ENCODE results near the gene PTGER2.

PTGER2 gene

DNA sequence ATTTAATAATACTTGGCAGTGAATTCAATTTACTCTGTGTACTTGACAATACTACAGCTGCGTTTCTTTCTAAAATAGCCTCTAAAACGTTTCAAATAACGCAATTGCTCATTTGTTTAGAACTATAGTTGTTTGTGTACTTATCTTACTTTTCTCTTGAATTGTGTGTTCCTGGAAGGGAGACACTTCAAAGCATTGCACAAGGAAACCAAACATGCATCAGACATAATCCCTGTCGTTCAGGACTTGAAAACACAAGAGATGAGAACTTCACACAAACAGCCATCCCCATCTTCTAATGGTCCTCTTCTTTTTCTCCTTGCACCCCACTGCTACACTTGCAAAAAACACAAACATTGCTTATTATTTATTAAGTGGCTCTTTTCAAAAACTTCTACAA, 38.5 kb downstream of the PTGER2 start:
- DNase-seq (ENCODE audit: low read depth) = no peak
- TF ChIP-seq, protein P1, sequence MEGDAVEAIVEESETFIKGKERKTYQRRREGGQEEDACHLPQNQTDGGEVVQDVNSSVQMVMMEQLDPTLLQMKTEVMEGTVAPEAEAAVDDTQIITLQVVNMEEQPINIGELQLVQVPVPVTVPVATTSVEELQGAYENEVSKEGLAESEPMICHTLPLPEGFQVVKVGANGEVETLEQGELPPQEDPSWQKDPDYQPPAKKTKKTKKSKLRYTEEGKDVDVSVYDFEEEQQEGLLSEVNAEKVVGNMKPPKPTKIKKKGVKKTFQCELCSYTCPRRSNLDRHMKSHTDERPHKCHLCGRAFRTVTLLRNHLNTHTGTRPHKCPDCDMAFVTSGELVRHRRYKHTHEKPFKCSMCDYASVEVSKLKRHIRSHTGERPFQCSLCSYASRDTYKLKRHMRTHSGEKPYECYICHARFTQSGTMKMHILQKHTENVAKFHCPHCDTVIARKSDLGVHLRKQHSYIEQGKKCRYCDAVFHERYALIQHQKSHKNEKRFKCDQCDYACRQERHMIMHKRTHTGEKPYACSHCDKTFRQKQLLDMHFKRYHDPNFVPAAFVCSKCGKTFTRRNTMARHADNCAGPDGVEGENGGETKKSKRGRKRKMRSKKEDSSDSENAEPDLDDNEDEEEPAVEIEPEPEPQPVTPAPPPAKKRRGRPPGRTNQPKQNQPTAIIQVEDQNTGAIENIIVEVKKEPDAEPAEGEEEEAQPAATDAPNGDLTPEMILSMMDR (IDR thresholded peaks at IDR 0.05; ENCODE audit: insufficient read depth, low read depth, low read length, missing control alignments) = no peak
- H3K4me3 ChIP-seq (ENCODE audit: low read length) = no peak overlapping the region

DNA sequence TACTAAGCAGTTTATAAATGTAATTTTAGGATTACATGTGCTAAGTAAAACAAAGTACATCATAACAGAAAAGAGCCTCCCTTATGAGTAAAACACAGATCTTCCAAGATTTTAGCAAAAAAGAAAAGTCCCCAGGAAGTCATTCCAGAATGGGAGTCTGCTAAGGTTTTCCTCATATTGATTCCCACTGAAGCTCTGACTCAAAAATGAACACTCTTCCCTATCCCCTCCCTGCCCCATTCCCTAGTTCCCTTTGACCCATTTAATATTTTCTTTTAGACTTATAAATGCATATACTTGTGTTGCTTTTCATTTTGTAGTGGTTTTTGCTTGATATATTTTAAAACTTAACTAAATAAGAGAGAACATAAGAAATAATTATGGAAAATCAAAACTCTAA, 40.1 kb downstream of the PTGER2 start:
- no peak overlapping the region for H3K4me3 ChIP-seq (ENCODE audit: low read length)
- TF ChIP-seq, protein P1 (IDR thresholded peaks at IDR 0.05; ENCODE audit: insufficient read depth, low read depth, low read length, missing control alignments) = no peak
- no peak for DNase-seq (ENCODE audit: low read depth)

DNA sequence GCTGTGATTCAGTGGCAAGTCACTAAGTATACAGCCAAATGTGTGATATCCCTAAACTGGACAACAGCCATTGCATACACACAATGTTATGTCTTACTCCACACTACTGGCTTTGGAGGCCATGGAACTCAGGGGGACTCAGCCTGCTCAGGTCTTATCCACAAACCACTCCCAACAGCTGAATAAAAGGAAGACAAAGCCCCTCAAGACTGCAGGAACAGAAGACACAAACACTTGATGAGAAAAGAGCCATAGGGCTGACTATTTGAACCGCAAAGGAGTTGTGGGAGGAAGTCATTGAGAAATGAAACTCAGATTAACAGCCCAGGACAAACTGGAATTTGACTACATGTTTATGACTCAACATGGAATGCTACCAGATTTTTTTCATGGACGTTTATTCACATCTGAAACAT, 40.9 kb downstream of the PTGER2 start:
- no peak overlapping the region for H3K4me3 ChIP-seq (ENCODE audit: low read length)
- DNase-seq (ENCODE audit: low read depth) = peak; percentile 87

DNA sequence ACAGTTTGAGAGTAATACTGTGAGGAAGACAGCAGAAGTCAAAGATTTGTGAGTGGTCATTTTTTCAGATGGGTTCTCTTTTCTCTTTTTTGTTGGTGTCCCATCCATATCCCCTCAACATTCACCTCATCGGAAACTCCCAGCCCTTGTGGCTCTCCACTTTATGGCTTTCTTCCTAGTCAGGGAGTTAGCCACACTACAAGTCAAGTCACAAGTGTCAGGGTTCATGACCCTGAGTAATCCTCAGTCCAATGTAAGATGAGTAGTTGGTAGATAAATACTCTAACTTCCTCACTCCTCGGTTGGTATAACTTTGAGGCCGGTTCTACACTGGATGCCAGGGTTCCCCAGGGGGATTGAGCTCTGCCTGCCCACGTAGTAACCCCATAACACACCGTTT, 41.4 kb downstream of the PTGER2 start:
- no peak overlapping the region for H3K4me3 ChIP-seq (ENCODE audit: low read length)
- TF ChIP-seq, protein P1 (IDR thresholded peaks at IDR 0.05; ENCODE audit: insufficient read depth, low read depth, low read length, missing control alignments) = no peak
- no peak for DNase-seq (ENCODE audit: low read depth)

More for the DNA sequence above, 40.9 kb downstream of the PTGER2 start:
- TF ChIP-seq, protein P1 (IDR thresholded peaks at IDR 0.05; ENCODE audit: insufficient read depth, low read depth, low read length, missing control alignments) = no peak

DNA sequence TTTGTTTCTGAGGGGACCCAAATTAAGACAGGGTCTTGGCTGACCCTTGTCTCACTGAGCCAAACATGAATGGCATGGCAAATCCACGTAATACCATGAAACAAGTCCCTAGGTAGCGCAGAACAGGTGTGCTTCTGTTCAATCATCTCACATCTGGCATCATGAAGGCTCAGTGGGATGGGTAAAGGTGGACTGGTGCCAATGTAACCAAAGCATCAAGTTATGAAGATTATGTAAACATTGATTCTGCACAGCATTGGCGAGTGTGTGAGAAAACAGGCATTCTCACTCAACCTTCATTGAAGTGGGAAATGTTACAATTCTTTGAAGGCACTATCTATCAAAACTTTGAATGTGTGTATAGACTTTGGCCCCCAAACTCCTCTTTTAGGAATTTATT, 41.9 kb downstream of the PTGER2 start:
- H3K4me3 ChIP-seq (ENCODE audit: low read length) = no peak overlapping the region
- TF ChIP-seq, protein P1 (IDR thresholded peaks at IDR 0.05; ENCODE audit: insufficient read depth, low read depth, low read length, missing control alignments) = no peak
- DNase-seq (ENCODE audit: low read depth) = peak; percentile 51

DNA sequence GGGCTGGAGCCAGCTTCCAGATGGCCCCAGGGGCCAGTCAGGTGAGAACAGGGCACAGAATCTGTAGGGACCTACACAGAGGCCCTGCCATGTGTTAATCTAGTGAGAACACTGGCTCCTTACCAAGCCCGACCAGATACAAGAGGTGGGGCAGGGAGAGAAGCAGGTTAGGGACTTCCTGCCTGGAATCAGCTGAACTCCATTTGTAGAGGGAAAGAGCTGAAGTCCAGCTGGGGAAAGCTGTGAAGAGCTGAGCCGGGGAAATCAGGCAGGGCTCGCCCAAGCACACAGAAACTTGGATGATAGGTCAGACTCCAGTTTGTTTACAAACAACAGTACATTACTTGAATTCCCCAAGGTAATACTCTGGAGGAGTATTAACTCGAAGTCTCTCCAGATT, 46.7 kb downstream of the PTGER2 start:
- TF ChIP-seq, protein P1 (IDR thresholded peaks at IDR 0.05; ENCODE audit: insufficient read depth, low read depth, low read length, missing control alignments) = no peak
- H3K4me3 ChIP-seq (ENCODE audit: low read length) = no peak overlapping the region
- no peak for DNase-seq (ENCODE audit: low read depth)

DNA sequence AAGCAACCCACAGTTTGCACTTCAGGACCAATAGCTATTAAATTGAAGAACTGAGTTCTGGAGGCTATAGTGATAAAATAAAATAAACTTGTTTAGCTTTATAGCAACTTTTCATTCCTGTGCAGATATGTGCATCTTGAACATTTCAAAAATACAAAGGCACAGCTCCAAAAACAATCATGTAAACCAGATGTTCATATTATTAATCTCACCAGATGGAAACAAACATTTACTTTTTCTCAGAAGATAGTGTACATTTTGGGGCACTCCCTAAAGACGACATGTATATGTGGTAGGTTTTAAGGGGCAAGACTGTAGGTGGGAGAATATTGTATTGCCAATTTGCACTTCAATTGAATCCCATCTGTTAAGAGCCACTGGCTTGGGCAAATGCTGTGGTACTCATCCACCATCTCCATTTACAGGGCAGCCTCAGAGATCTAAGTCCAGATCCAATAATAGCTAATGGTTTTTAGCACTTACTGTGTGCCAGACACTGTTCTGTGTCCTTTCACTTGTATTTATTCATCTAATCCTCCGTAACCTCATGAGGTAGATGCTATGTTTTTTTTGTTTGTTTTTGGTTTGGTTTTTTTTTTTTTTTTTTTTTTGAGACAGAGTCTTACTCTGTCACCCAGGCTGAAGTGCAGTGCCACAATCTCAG, 49.1 kb downstream of the PTGER2 start:
- no peak overlapping the region for H3K4me3 ChIP-seq (ENCODE audit: low read length)
- TF ChIP-seq, protein P1 (IDR thresholded peaks at IDR 0.05; ENCODE audit: insufficient read depth, low read depth, low read length, missing control alignments) = no peak
- no peak for DNase-seq (ENCODE audit: low read depth)
